LNCaP clone FGC (cell line): ENCODE data around the gene TGFA.

Experiments used
- DNase-seq: peaks from one replicate; pipeline ENCODE4 v3.0.0-alpha.2; 2011; ENCODE audit warnings: low read depth
- H3K4me3 ChIP-seq: 2 replicates; pipeline ENCODE4 v1.5.1; 2011; ENCODE audit warnings: mild to moderate bottlenecking, low read depth, low read length, control low read depth
- CTCF ChIP-seq: IDR thresholded peaks from 2 replicates; pipeline ENCODE4 v1.5.1; 2012; ENCODE audit warnings: mild to moderate bottlenecking; ENCODE audit not compliant: control insufficient read depth, insufficient read depth; ENCODE audit errors: extremely low read depth

Gene TGFA

GRCh38 chr2:70479816-70480215, 73.8 kb downstream of the TGFA start:
- no peak for TF ChIP-seq CTCF
- no peak for DNase-seq
- no peak overlapping the region for H3K4me3 ChIP-seq

GRCh38 chr2:70477441-70477844, 76.2 kb downstream of the TGFA start:
- no peak for TF ChIP-seq CTCF
- H3K4me3 ChIP-seq = no peak overlapping the region
- DNase-seq = no peak

DNA sequence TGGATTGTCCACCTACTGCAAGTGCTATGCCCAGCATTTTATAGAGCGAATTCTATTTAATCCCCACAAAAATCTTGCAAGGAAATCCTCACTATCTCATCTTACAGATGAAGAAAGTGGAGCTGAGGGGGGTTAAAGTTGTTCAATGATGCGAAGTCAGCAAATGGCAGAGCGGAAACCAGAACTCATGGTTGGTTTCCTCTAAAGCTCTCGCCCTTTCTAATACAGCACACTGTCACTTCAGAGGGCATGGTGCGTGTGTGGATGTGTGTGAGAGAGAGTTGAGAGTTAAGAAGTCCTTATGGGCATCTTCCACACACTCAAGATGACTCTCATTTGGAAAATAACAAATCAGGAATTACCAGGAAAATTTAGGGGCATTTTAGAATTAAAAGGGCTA, 78.4 kb downstream of the TGFA start:
- H3K4me3 ChIP-seq = no peak overlapping the region
- DNase-seq = no peak
- TF ChIP-seq CTCF = no peak

- no peak for DNase-seq
- H3K4me3 ChIP-seq = no peak overlapping the region
- no peak for TF ChIP-seq CTCF
These were observed 79.3 kb downstream of the TGFA start for GRCh38 chr2:70474256-70474848.

- no peak for TF ChIP-seq CTCF
- no peak overlapping the region for H3K4me3 ChIP-seq
- DNase-seq = no peak
These were observed 80.4 kb downstream of the TGFA start for GRCh38 chr2:70473101-70473722.

DNA sequence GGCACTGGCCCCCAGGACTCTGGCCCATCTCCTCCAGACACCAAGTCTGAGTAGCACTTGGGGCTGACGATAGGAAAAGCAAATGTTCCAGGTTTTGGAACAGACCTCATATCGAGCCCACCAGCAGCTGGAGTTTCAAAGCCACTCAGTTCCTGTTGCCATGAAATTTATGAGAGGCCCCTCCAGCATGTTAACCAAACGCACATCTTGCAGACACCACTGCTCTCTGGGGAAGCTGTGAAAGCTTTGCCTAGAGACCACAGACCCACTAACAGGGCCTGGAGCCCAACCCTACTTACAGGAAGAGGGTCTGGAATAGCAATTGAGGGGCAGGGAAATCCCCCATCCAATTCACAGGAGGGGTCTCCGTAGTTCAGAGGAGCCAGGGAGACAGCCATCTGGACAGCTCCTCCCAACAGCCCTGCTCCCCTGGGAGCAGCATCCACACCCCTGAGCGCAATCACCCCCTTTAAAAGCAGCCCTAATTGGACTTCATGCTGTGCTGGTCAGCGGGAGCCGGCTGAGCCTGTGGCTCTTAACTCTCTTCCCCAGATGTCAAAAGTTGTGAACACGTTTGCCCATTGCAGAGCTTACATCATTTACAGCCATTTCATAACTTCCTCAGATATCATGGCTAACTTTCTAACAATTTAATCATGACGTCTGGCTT, 81.3 kb downstream of the TGFA start:
- TF ChIP-seq CTCF = no peak
- no peak overlapping the region for H3K4me3 ChIP-seq
- DNase-seq = no peak

DNA sequence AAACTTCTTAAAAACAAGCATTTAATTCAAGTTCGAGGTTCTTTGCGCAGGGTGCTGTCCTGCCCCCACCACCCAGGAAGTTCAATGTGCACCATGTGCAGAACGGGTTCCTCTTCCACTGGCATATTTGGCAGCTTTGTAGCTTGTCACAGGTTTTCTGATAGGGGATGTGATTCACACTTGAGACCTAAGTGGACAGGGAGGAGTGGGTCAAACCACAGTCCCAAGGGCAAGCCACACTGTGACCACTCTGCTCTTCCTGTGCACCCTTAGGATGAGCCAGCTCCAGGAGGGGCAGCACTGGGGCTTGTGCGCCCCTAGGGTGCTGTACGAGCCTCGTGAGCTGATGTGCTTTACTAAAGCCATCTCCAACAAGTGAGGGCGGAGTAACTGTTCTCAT, 82.5 kb downstream of the TGFA start:
- no peak for DNase-seq
- no peak overlapping the region for H3K4me3 ChIP-seq
- no peak for TF ChIP-seq CTCF
